Stimulated activated CD4-positive, alpha-beta T cell treated with anti-CD3 and anti-CD28 coated beads, Interleukin-2, amount 100 ng/mL, for 24 hours (primary cell): ENCODE measurements around the gene SPTBN1.
A peak's percentile ranks its signal among the peaks of the same experiment; 100 is the strongest.

Experiments used
- DNase-seq, 2 donors: peaks; one replicate each; pipeline ENCODE4 v3.0.0-alpha.2; 2020

SPTBN1 gene

GRCh38 chr2:54434711-54435110 is 21.4 kb upstream of the SPTBN1 start:
- DNase-seq, result no peak

DNA sequence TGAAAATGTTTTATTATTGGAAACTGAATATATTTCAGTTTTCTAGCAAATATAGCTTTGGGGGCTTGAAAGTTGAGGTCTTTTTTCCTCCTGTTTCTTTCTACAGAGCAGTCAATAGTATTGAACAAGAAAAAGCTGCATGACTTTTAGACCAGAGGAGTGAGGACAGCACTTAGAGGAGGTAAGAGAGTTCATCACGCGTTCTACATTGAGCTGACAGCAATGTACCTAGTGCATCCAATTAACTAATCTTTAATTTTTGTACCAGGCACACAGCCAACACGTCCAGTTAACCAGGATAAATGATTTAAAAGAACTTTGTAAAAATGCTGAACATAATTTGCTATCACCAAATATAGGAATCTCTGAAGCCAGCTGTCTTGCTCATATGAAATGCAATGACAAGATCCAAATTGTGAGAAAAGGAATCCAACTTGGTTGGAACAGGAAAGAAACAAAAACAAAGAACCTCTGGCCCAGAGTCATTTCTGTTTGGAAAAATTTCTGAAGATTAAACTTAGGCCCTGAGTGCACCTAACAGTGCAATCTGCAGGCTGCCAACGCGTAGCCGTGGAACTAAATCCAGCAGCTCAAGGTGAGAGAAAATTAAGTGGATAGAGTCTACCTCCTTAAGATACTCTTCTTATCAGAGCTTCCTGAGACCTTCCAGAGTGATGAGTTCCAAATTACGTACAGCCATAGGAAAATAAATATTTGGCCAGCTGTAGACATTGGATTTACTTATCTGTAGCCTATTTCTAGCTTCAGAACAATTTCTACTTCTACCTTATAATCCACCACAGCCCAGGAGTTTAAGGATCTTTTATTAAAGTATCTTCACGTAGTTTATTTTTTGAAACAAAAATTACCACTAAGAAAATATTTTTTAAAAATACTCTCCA is 20.6 kb upstream of the SPTBN1 start:
- DNase-seq, result no peak

- DNase-seq, result no peak
These were observed 18.5 kb upstream of the SPTBN1 start for GRCh38 chr2:54437588-54437987.

- DNase-seq, result no peak
These were observed 17.9 kb upstream of the SPTBN1 start for GRCh38 chr2:54438271-54438670.

- DNase-seq, result no peak
These were observed 16.5 kb upstream of the SPTBN1 start for GRCh38 chr2:54439582-54439981.

DNA sequence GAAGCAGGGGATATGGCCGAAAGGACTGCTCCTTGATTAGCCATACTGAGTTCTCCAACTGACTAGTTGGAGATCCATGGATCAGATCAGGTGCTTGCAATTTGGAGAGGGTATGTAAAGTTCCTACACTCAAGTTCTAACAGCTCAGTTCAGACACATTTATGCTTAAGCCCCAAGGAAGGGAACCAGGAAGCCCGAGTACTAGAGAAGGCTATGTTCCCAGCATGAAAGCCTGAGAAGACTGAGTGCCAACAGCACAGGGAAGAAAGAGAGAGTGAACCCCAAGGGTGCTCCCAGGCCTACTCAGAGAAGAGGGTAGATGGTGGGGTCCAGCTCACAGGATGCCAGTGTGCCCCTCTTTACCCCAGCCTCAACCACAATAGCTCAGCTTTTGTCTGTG is 16.1 kb upstream of the SPTBN1 start:
- no peak for DNase-seq

DNA sequence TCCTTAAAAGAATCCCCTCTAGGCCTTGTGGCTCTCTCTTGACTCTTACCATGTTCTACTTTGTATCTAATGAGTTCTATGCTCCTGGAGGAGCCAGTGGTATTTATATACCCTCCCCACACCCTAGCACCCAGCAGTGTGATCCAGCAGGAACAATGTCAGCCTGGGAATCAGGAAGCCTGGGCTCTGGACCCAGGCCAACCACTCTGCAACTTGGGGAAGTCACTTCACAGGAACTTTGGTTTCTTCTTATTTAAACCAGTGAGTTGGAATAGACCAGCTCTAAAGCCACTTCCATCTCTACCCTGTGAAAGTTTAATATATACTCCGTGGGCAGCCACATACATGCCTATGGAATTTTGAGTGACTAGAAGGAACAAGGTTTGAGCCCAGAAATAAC is 11.6 kb upstream of the SPTBN1 start:
- DNase-seq, result no peak

GRCh38 chr2:54446122-54446521 is 10.0 kb upstream of the SPTBN1 start:
- DNase-seq, result no peak

GRCh38 chr2:54446625-54447024 is 9.5 kb upstream of the SPTBN1 start:
- no peak for DNase-seq

GRCh38 chr2:54454548-54455130 is 1.5 kb upstream of the SPTBN1 start:
- DNase-seq, result no peak

DNA sequence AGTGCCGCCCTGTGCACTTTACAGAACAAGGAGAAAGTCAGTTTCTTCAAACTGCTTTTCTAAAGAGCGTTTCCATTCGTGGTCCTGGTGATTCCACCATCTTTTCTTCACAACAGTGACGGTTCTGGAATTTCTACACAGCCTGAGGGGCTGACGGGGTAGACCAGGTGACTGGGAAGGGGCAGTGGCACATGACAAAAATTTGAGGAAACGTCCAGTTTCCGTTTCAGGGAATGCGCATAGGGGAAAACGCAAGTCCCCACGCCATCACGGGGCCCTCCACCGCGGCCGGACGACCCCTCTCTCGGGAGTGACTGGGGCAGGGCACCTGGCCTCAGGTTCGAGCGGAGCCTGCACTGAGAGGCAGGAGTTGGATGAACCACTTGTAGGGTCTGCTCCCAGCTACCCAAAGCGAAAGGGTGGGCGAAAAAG is 980 bp upstream of the SPTBN1 start:
- DNase-seq, result no peak

DNA sequence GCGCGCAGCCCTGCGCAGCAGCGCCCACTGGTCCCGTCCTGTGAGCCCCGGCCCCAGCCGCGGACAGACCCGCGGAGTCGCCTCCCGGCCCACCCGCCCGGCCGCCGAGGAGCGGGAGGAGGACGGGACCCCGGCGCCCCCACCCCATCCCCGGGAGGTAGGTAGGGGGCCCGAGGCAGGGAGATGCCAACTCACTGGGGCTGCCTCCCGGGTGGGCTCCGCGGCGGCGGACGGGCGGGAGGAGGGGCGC is 160 bp downstream of the SPTBN1 start:
- no peak for DNase-seq

DNA sequence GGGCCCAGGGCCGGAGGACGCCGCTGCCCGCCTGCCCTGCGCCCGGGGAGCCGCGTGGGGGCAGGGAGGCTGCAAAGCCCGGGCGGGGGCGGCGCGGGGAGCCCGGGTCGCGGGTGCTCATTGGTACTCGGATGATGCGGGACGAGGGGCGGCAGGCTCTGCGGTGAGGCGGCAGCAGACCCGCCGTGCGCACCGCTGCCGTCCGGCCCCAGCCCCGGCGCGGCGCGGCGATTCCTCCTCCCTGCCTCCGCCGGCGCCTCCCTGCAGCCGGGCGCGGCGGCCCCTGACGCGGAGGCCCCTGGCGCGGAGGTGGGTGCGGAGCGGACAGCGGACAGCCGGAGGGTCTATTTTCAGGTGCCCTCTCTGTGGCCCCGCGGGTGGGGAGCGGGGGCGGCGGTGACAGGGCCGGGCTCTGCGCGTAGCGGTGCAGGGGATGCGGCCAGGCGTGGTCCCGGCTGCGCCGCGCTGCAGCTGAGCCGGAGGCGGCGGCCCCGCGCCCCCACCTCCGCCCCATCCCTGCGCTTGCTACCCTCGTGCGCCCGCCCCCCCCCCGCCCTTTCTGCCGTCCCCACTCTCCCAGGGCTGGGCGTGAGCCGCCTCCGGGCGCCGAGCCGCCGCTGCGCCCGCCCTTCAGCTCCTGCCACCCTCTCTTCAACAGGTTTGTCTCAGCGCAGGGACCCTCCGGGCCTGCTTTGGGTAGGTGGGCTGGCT is 640 bp downstream of the SPTBN1 start:
- peak in 1 of 2 donors; percentile 32 for DNase-seq

DNA sequence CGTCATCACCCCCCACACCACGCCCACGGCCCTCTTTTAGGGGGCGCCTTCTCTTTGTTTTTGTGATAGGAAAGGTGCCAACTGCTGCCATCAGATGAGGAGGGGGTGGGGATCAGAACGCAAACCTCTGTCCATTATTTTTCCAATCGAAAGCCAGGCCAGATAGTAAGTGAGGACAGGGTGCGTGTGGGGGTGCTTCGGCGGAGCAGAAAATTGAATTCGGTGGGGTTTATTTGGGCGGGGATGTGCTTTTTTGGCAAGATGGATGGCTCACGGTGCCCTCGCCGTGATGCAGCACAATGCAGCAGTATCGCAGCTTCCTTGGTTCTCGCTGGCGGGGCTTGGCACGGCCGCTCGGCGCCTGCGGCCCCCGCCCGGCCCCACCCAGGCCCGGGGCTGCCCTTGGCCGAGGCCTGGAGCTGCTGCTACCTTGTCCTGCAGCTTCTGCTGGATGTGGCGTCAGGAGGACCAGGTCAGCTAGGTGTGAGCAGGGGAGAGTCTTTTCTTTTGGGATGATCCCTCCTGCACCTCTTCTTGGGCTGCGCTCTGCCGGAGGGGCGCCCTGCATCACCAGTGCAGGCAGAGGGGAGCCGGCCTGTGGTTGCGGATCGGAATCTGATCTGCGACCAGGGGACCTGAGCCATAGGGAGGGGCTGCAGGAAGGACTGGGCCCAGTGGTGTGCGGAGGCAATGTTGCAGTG is 1.3 kb downstream of the SPTBN1 start:
- peak in 1 of 2 donors; percentile 16 for DNase-seq

- no peak for DNase-seq
These were observed 2.9 kb downstream of the SPTBN1 start for GRCh38 chr2:54459037-54459441.

DNA sequence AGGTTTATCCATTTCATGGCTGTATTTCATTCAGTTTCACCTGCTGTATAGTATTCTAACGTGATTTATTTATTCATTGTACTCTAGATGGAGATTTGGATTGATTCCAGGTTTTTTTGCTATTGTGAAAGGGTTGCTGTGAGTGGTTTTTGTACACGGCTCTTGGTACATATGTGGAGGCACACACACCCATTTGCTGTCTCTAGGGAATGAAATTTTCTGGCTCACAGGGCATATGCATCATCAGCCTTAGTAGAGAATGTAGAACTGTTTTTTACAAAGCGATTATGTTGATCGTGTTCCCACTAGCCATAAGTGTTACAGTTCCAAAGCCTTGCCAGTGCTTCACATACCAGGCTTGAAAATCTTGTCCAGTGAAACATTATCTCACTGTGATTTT is 5.1 kb downstream of the SPTBN1 start:
- DNase-seq, result no peak

- DNase-seq, result no peak
These were observed 8.2 kb downstream of the SPTBN1 start for GRCh38 chr2:54464341-54464740.

- DNase-seq, result no peak
These were observed 9.0 kb downstream of the SPTBN1 start for GRCh38 chr2:54465143-54465542.

GRCh38 chr2:54466870-54467269 is 10.7 kb downstream of the SPTBN1 start:
- DNase-seq, result no peak

GRCh38 chr2:54468673-54469072 is 12.5 kb downstream of the SPTBN1 start:
- DNase-seq, result no peak

GRCh38 chr2:54469484-54470053 is 13.4 kb downstream of the SPTBN1 start:
- DNase-seq, result no peak

GRCh38 chr2:54470266-54470938 is 14.3 kb downstream of the SPTBN1 start:
- DNase-seq, result no peak
